ENCODE measurements around the gene FAM222A.

DNA sequence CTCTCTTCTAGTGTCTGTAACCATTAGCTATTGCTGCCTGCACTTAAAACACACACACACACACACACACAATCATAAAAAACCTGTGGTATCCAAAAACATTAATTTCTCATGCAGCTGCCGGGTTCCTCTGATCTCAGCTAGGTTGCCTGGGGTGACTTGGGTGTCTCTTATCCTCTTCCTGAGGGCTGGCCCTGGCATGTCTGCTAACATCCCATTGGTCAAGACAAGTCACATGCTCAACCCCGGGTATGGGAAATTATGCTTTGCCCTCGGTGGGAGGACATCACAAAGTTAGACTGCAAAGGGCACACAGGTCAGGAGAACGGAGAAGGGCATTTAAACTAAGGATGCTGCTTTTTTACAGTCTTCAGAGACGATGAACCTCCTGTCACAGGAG is 63.9 kb downstream of the FAM222A start:
- TF ChIP-seq, protein P1, sequence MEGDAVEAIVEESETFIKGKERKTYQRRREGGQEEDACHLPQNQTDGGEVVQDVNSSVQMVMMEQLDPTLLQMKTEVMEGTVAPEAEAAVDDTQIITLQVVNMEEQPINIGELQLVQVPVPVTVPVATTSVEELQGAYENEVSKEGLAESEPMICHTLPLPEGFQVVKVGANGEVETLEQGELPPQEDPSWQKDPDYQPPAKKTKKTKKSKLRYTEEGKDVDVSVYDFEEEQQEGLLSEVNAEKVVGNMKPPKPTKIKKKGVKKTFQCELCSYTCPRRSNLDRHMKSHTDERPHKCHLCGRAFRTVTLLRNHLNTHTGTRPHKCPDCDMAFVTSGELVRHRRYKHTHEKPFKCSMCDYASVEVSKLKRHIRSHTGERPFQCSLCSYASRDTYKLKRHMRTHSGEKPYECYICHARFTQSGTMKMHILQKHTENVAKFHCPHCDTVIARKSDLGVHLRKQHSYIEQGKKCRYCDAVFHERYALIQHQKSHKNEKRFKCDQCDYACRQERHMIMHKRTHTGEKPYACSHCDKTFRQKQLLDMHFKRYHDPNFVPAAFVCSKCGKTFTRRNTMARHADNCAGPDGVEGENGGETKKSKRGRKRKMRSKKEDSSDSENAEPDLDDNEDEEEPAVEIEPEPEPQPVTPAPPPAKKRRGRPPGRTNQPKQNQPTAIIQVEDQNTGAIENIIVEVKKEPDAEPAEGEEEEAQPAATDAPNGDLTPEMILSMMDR (IDR thresholded peaks at IDR 0.05; ENCODE audit: poor library complexity, severe bottlenecking): no peak
- TF ChIP-seq, protein P2, sequence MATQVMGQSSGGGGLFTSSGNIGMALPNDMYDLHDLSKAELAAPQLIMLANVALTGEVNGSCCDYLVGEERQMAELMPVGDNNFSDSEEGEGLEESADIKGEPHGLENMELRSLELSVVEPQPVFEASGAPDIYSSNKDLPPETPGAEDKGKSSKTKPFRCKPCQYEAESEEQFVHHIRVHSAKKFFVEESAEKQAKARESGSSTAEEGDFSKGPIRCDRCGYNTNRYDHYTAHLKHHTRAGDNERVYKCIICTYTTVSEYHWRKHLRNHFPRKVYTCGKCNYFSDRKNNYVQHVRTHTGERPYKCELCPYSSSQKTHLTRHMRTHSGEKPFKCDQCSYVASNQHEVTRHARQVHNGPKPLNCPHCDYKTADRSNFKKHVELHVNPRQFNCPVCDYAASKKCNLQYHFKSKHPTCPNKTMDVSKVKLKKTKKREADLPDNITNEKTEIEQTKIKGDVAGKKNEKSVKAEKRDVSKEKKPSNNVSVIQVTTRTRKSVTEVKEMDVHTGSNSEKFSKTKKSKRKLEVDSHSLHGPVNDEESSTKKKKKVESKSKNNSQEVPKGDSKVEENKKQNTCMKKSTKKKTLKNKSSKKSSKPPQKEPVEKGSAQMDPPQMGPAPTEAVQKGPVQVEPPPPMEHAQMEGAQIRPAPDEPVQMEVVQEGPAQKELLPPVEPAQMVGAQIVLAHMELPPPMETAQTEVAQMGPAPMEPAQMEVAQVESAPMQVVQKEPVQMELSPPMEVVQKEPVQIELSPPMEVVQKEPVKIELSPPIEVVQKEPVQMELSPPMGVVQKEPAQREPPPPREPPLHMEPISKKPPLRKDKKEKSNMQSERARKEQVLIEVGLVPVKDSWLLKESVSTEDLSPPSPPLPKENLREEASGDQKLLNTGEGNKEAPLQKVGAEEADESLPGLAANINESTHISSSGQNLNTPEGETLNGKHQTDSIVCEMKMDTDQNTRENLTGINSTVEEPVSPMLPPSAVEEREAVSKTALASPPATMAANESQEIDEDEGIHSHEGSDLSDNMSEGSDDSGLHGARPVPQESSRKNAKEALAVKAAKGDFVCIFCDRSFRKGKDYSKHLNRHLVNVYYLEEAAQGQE (IDR thresholded peaks at IDR 0.05; ENCODE audit: borderline replicate concordance): no peak
- TF ChIP-seq EZH2 (IDR thresholded peaks at IDR 0.05; ENCODE audit: borderline replicate concordance, insufficient read depth, low read length, poor library complexity, severe bottlenecking): no peak
- TF ChIP-seq EP300 (conservative IDR thresholded peaks at IDR 0.05; ENCODE audit: poor library complexity, severe bottlenecking): no peak
- TF ChIP-seq POLR2AphosphoS5 (IDR thresholded peaks at IDR 0.05): no peak
- TF ChIP-seq MXI1 (conservative IDR thresholded peaks at IDR 0.05; ENCODE audit: poor library complexity, severe bottlenecking): no peak

Measured in neural cell (in vitro differentiated cells).